Measurements from ENCODE around the gene ENTPD8.

DNA sequence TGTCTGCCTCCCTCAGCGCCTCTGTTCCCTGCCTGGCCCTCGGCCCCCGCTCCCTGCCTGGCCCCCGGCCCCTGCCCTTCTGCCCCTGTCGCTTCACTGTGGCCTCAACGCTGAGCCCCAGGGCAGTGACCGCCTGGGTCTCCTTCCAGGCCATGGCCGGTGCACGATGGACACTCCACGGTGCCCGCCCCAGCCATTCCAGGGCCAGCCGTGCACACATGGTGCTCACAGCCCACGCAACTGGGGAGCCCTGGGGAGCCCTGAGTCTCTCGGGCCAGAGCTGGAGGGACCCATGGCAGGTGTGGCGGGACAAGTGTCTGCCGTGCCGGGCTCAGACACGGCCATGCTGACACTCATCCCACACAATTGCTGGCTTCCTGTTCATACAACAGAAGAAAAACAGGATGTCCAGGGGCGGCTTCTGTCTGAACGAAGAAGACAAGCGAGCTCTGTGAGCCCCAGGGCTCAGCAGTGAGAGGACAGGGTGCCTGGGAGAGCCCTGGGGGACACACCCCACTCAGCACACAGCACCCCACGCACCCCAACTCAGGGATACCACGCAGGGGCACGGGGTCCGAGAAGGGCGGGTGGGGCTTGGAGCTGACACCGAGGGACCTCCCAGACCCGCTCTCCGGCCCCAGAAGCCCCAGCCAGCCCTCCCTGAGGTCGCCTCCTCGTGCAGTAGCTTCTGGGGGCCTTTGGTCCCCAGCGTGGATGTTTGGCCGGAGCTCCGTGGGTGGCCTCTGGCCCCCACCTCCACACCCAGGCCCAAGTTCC lies 53.9 kb downstream of the ENTPD8 start:
- no peak for TF ChIP-seq CTCF (conservative IDR thresholded peaks at IDR 0.05 in 1 of 2, IDR thresholded peaks at IDR 0.05 in 1 of 2; ENCODE audit: extremely low read depth in 1 of 2, insufficient read depth in 1 of 2, low read depth in 1 of 2, low read length in 2 of 2)
- no peak for TF ChIP-seq EZH2 (IDR thresholded peaks at IDR 0.05; ENCODE audit: borderline replicate concordance, low read length)
